Measurements from ENCODE around the gene ZNF217. TPM values are rescaled to one million over a fixed set of nuclear protein-coding genes. Genes with fewer than 3 reads are reported as not detected.

ZNF217 gene
- total and polyA plus RNA-seq, 9 of the 15 experiments (the other 6 are each of a cell fraction or from before 2014, with no cell fraction given) = 3.0 to 41.8 (median 16.8) TPM

- POLR2A ChIA-PET = interaction anchor here (0.7 kb wide), 1 partner anchor 363 kb away, joined by 3 read pairs; no protein-coding TSS in a partner anchor
- H4K20me1 ChIP-seq (replicated peaks; ENCODE audit: control insufficient read depth, insufficient read depth, low read length) = peaks cover 7% of the 10 kb centered on the region; the same call in 1 of the 2 replicates
These were observed 16.9 kb downstream of the ZNF217 start for GRCh38 chr20:53576586-53577318.

More at GRCh38 chr20:53576586-53577318, 16.9 kb downstream of the ZNF217 start:
- DNase-seq (ENCODE audit: extremely low read depth in 1 of 4, low spot score in 3 of 4) (no peak), ATAC-seq (no peak), FAIRE-seq (no peak)
- no TSS peak for BruUV-seq (replicated peaks)
- 96% methylated on average over 12 of the region's 12 CpGs for WGBS (ENCODE audit: insufficient coverage, low coverage, missing lambda C conversion rate)
- intact Hi-C loops (cut with micrococcal nuclease) (loop anchor here (5.0 to 10.0 kb wide), 2 partner anchors 161 to 488 kb away; no protein-coding TSS in a partner anchor), in situ Hi-C loops (cut with MboI) (loop anchor here (5.0 kb wide), 1 partner anchor 366 kb away; no protein-coding TSS in a partner anchor)
- Histone ChIP-seq H3K27ac (ENCODE audit: extremely low read depth, low read depth, low read length) (no peak overlapping the region), H3K9me3 (replicated peaks; ENCODE audit: control insufficient read depth, insufficient read depth, low read depth, low read length) (no peaks in the 10 kb centered on the region), H3K79me2 (ENCODE audit: control insufficient read depth, insufficient read depth, low read length) (peaks cover 100% of the 10 kb centered on the region), H3K4me3 (no peak overlapping the region), H3K36me3 (ENCODE audit: control insufficient read depth, insufficient read depth, low read length) (peaks cover 98% of the 10 kb centered on the region), H3K27me3 (ENCODE audit: control insufficient read depth in 2 of 2, insufficient read depth in 2 of 2, low read length in 2 of 2) (no peaks in the 10 kb centered on the region), H3K4me2 (ENCODE audit: insufficient read depth, low read length) (no peak overlapping the region), H3K9me1 (ENCODE audit: control insufficient read depth, insufficient read depth, low read length) (no peaks in the 10 kb centered on the region), H3K9ac (ENCODE audit: insufficient read depth in 1 of 2, low read depth in 2 of 2, low read length in 2 of 2) (no peak overlapping the region), H3K4me1 (replicated peaks in 1 of 2; ENCODE audit: control insufficient read depth in 2 of 2, insufficient read depth in 2 of 2, low read length in 2 of 2) (peaks cover 5 to 17% of the 10 kb centered on the region in 2 experiments; a peak in 4 of 5 replicates), H2AFZ (ENCODE audit: low read depth, low read length) (no peak overlapping the region)
- CTCF ChIA-PET (ENCODE audit: low intra/inter-chr PET ratio) = no interaction called here
- TF ChIP-seq RBM22 (IDR thresholded peaks at IDR 0.05; ENCODE audit: low read depth, low read length, poor library complexity, severe bottlenecking) = no peak
- TF ChIP-seq ZNF316 (IDR thresholded peaks at IDR 0.05) = peak; percentile 68
- peak; percentile 45; the same call in 1 of the 2 replicates for TF ChIP-seq MAFK (IDR thresholded peaks at IDR 0.05; ENCODE audit: low read length)
- 0 out of 2 replicates have a peak, but pooled peaks have one; percentile 45 for TF ChIP-seq C11orf30 (IDR thresholded peaks at IDR 0.05; ENCODE audit: low read depth)
- 0 out of 2 replicates have a peak, but pooled peaks have one; percentile 38 for TF ChIP-seq CUX1 (CRISPR knock-in tag; IDR thresholded peaks at IDR 0.05)
- TF ChIP-seq RNF2 (IDR thresholded peaks at IDR 0.05) = no peak
- 0 out of 2 replicates have a peak, but pooled peaks have one; percentile 12 for TF ChIP-seq MAFF (IDR thresholded peaks at IDR 0.05; ENCODE audit: low read length)
- peak; percentile 29; the same call in 1 of the 2 replicates for TF ChIP-seq MAFG (tag; conservative IDR thresholded peaks at IDR 0.05)
- peak in 1 of 3 experiments; percentile 91; a peak in 2 of 6 replicates for TF ChIP-seq ZBTB11 (CRISPR knock-in tag; IDR thresholded peaks at IDR 0.05)
